Measurements from ENCODE around the gene CFAP61.
"Not testable (repeated sequence)": the region's sequence is repeated elsewhere in the genome, so short reads cannot be mapped to it uniquely, and the experiment has no call there.

CFAP61 gene

GRCh38 chr20:20092827-20093226 lies 40.5 kb downstream of the CFAP61 start:
- no peak for DNase-seq

GRCh38 chr20:20094410-20094809 lies 42.1 kb downstream of the CFAP61 start:
- no peak for DNase-seq

- DNase-seq = no peak
Observed at GRCh38 chr20:20095114-20095872, 43.0 kb downstream of the CFAP61 start.

GRCh38 chr20:20096421-20096820 lies 44.1 kb downstream of the CFAP61 start:
- no peak for DNase-seq

- no peak for DNase-seq
Observed at GRCh38 chr20:20100881-20101280, 48.5 kb downstream of the CFAP61 start.

GRCh38 chr20:20102163-20102562 lies 49.8 kb downstream of the CFAP61 start:
- no peak for DNase-seq

- no peak for DNase-seq
Observed at GRCh38 chr20:20102716-20103258, 50.5 kb downstream of the CFAP61 start.

- no peak for DNase-seq
Observed at GRCh38 chr20:20103486-20103885, 51.2 kb downstream of the CFAP61 start.

GRCh38 chr20:20123187-20123586 lies 70.9 kb downstream of the CFAP61 start:
- DNase-seq = not testable (repeated sequence)

GRCh38 chr20:20130399-20130798 lies 78.1 kb downstream of the CFAP61 start:
- DNase-seq = peak; percentile 4 to 8

GRCh38 chr20:20134941-20135575 lies 82.7 kb downstream of the CFAP61 start:
- no peak for DNase-seq

- DNase-seq = no peak
Observed at GRCh38 chr20:20136313-20136712, 84.0 kb downstream of the CFAP61 start.

- DNase-seq = no peak
Observed at GRCh38 chr20:20137851-20138250, 85.5 kb downstream of the CFAP61 start.

- no peak for DNase-seq
Observed at GRCh38 chr20:20138301-20139064, 86.2 kb downstream of the CFAP61 start.

- DNase-seq = no peak
Observed at GRCh38 chr20:20139403-20139802, 87.1 kb downstream of the CFAP61 start.

- no peak for DNase-seq
Observed at GRCh38 chr20:20143165-20143564, 90.8 kb downstream of the CFAP61 start.

- no peak for DNase-seq
Observed at GRCh38 chr20:20143646-20144045, 91.3 kb downstream of the CFAP61 start.

- no peak for DNase-seq
Observed at GRCh38 chr20:20148779-20149178, 96.4 kb downstream of the CFAP61 start.

GRCh38 chr20:20150241-20150640 lies 97.9 kb downstream of the CFAP61 start:
- no peak for DNase-seq

- no peak for DNase-seq
Observed at GRCh38 chr20:20160520-20160919, 108.2 kb downstream of the CFAP61 start.

- DNase-seq = no peak
Observed at GRCh38 chr20:20161611-20162010, 109.3 kb downstream of the CFAP61 start.

GRCh38 chr20:20167698-20168097 lies 115.4 kb downstream of the CFAP61 start:
- no peak for DNase-seq

- DNase-seq = no peak
Observed at GRCh38 chr20:20173254-20173653, 120.9 kb downstream of the CFAP61 start.

All from inflammatory macrophage treated with lipopolysaccharide for 1 hour (primary cell).